Measurements from ENCODE around the gene C16orf46. TPM values are rescaled to one million over a fixed set of nuclear protein-coding genes. Genes with fewer than 3 reads are reported as not detected.

C16orf46 gene
- polyA plus RNA-seq, 1 donor from 2014 or later: 8.7 TPM

- no peaks in the 10 kb centered on the region for H3K27me3 ChIP-seq (ENCODE audit: insufficient read depth, low read depth, low read length)
- H3K9me3 ChIP-seq (ENCODE audit: low read length): no peaks in the 10 kb centered on the region
- H3F3A ChIP-seq (ENCODE audit: insufficient read depth, low read length, poor library complexity, severe bottlenecking): no peaks in the 10 kb centered on the region
- H3K36me3 ChIP-seq (ENCODE audit: insufficient read depth, low read length): no peaks in the 10 kb centered on the region
- no peaks in the 10 kb centered on the region for H3K9me2 ChIP-seq (ENCODE audit: insufficient read depth, low read length)
- H3K4me3 ChIP-seq (ENCODE audit: low read length): peak within 1 kb of the TSS; percentile 96
- H3K27ac ChIP-seq (ENCODE audit: low read length): peak within 1 kb of the TSS; percentile 45
- TF ChIP-seq RAD21 (conservative IDR thresholded peaks at IDR 0.05): peak; percentile 37
- peak; percentile 43 for TF ChIP-seq SMC3 (conservative IDR thresholded peaks at IDR 0.05; ENCODE audit: poor library complexity)
- no peak for TF ChIP-seq EZH2 (IDR thresholded peaks at IDR 0.05; ENCODE audit: borderline replicate concordance, insufficient read depth, low read length, poor library complexity, severe bottlenecking)
- TF ChIP-seq MXI1 (conservative IDR thresholded peaks at IDR 0.05; ENCODE audit: poor library complexity, severe bottlenecking): peak; percentile 94
- H4K20me1 ChIP-seq (ENCODE audit: insufficient read depth): no peaks in the 10 kb centered on the region
- peak within 1 kb of the TSS; percentile 45 for H3K4me2 ChIP-seq (ENCODE audit: low read length)
- H3K9ac ChIP-seq (ENCODE audit: low read length): peak within 1 kb of the TSS; percentile 68
- H2AFZ ChIP-seq (ENCODE audit: low read depth, low read length): peak within 1 kb of the TSS; percentile 59
- H3K79me2 ChIP-seq (replicated peaks; ENCODE audit: insufficient read depth, low read length): peaks cover 5% of the 10 kb centered on the region
These were observed 19.1 kb upstream of the C16orf46 start, which contains the start of gene GCSH for GRCh38 chr16:81095953-81096714. Gene GCSH (minus strand): TSS chr16:81096395. CDS start chr16:81096278, 117 bp downstream.

GRCh38 chr16:81095653-81095952, 18.6 kb upstream of the C16orf46 start:
- no peaks in the 10 kb centered on the region for H3K27me3 ChIP-seq (ENCODE audit: insufficient read depth, low read depth, low read length)
- H3K9me3 ChIP-seq (ENCODE audit: low read length): no peaks in the 10 kb centered on the region
- H3K9me2 ChIP-seq (ENCODE audit: insufficient read depth, low read length): no peaks in the 10 kb centered on the region
- no peaks in the 10 kb centered on the region for H3K36me3 ChIP-seq (ENCODE audit: insufficient read depth, low read length)
- H3K79me2 ChIP-seq (replicated peaks; ENCODE audit: insufficient read depth, low read length): peaks cover 5% of the 10 kb centered on the region
- peak overlapping the region; percentile 37 for H2AFZ ChIP-seq (ENCODE audit: low read depth, low read length)
- peak overlapping the region; percentile 96 for H3K4me3 ChIP-seq (ENCODE audit: low read length)
- H3K9ac ChIP-seq (ENCODE audit: low read length): peak overlapping the region; percentile 68
- peak overlapping the region; percentile 45 for H3K4me2 ChIP-seq (ENCODE audit: low read length)
- H3K27ac ChIP-seq (ENCODE audit: low read length): peak overlapping the region; percentile 45
- TF ChIP-seq EZH2 (IDR thresholded peaks at IDR 0.05; ENCODE audit: borderline replicate concordance, insufficient read depth, low read length, poor library complexity, severe bottlenecking): no peak
- no peak for TF ChIP-seq REST (IDR thresholded peaks at IDR 0.05; ENCODE audit: borderline replicate concordance)
- no peak for TF ChIP-seq CTCF (IDR thresholded peaks at IDR 0.05; ENCODE audit: poor library complexity, severe bottlenecking)
- TF ChIP-seq SMC3 (conservative IDR thresholded peaks at IDR 0.05; ENCODE audit: poor library complexity): no peak
- no peak for TF ChIP-seq TAF1 (IDR thresholded peaks at IDR 0.05; ENCODE audit: low read depth)
- no peak for TF ChIP-seq RAD21 (conservative IDR thresholded peaks at IDR 0.05)
- no peak for TF ChIP-seq MXI1 (conservative IDR thresholded peaks at IDR 0.05; ENCODE audit: poor library complexity, severe bottlenecking)
- no peak for TF ChIP-seq POLR2AphosphoS5 (IDR thresholded peaks at IDR 0.05)
- TF ChIP-seq EP300 (conservative IDR thresholded peaks at IDR 0.05; ENCODE audit: poor library complexity, severe bottlenecking): no peak
- no peaks in the 10 kb centered on the region for H3F3A ChIP-seq (ENCODE audit: insufficient read depth, low read length, poor library complexity, severe bottlenecking)
- no peaks in the 10 kb centered on the region for H4K20me1 ChIP-seq (ENCODE audit: insufficient read depth)

Data from neural cell (in vitro differentiated cells).